ENCODE measurements around the gene RBM20. TPM values are rescaled to one million over a fixed set of nuclear protein-coding genes. Genes with fewer than 3 reads are reported as not detected.

Gene RBM20
- polyA plus RNA-seq, 1 donor from 2014 or later = not detected

GRCh38 chr10:110667620-110668343, 23.6 kb downstream of the RBM20 start:
- H3K36me3 Mint-ChIP-seq = no peaks in the 10 kb centered on the region

GRCh38 chr10:110668443-110668842, 24.3 kb downstream of the RBM20 start:
- Mint-ChIP-seq H3K36me3 (no peaks in the 10 kb centered on the region), H3K9me3 (no peaks in the 10 kb centered on the region), H3K4me3 (no peak overlapping the region), H3K27ac (no peak overlapping the region), H3K27me3 (peaks cover 6% of the 10 kb centered on the region), H3K4me1 (peaks cover 2 to 5% (median 4%) of the 10 kb centered on the region in 3 donors)

More at GRCh38 chr10:110667620-110668343, 23.6 kb downstream of the RBM20 start:
- no peaks in the 10 kb centered on the region for H3K9me3 Mint-ChIP-seq
- peaks cover 6% of the 10 kb centered on the region for H3K27me3 Mint-ChIP-seq
- H3K27ac Mint-ChIP-seq = no peak overlapping the region
- H3K4me1 Mint-ChIP-seq = peaks cover 2 to 4% (median 2%) of the 10 kb centered on the region in 3 donors
- H3K4me3 Mint-ChIP-seq = no peak overlapping the region

GRCh38 chr10:110670335-110670734, 26.2 kb downstream of the RBM20 start:
- H3K4me1 Mint-ChIP-seq = peaks cover 2 to 5% (median 4%) of the 10 kb centered on the region in 3 donors
- H3K9me3 Mint-ChIP-seq = no peaks in the 10 kb centered on the region
- no peak overlapping the region for H3K27ac Mint-ChIP-seq
- H3K4me3 Mint-ChIP-seq = no peak overlapping the region
- H3K36me3 Mint-ChIP-seq = no peaks in the 10 kb centered on the region
- H3K27me3 Mint-ChIP-seq = peaks cover 6% of the 10 kb centered on the region

- Mint-ChIP-seq H3K4me1 (peaks cover 2 to 5% (median 4%) of the 10 kb centered on the region in 3 donors), H3K27me3 (peaks cover 8% of the 10 kb centered on the region), H3K36me3 (no peaks in the 10 kb centered on the region), H3K4me3 (peak overlapping the region; percentile 86 to 95 (median 92)), H3K9me3 (no peaks in the 10 kb centered on the region), H3K27ac (peak overlapping the region; percentile 6 to 83 (median 60))
Observed at GRCh38 chr10:110671788-110672579, 27.8 kb downstream of the RBM20 start.

GRCh38 chr10:110672580-110672919, 28.4 kb downstream of the RBM20 start:
- Mint-ChIP-seq H3K27ac (peak overlapping the region in 2 of 3 donors; percentile 6 to 60), H3K9me3 (no peaks in the 10 kb centered on the region), H3K27me3 (peaks cover 8% of the 10 kb centered on the region), H3K4me3 (peak overlapping the region; percentile 86 to 95 (median 92)), H3K36me3 (no peaks in the 10 kb centered on the region), H3K4me1 (peaks cover 2 to 5% (median 4%) of the 10 kb centered on the region in 3 donors)

- peaks cover 5% of the 10 kb centered on the region for H3K27me3 Mint-ChIP-seq
- peaks cover 4 to 5% (median 4%) of the 10 kb centered on the region in 3 donors for H3K4me1 Mint-ChIP-seq
- no peaks in the 10 kb centered on the region for H3K36me3 Mint-ChIP-seq
- H3K4me3 Mint-ChIP-seq = no peak overlapping the region
- H3K27ac Mint-ChIP-seq = no peak overlapping the region
- H3K9me3 Mint-ChIP-seq = no peaks in the 10 kb centered on the region
Observed at GRCh38 chr10:110676016-110676415, 31.9 kb downstream of the RBM20 start.

- no peaks in the 10 kb centered on the region for H3K36me3 Mint-ChIP-seq
- H3K4me1 Mint-ChIP-seq = peaks cover 0 to 6% (median 0%) of the 10 kb centered on the region in 3 donors
- H3K4me3 Mint-ChIP-seq = no peak overlapping the region
- no peaks in the 10 kb centered on the region for H3K9me3 Mint-ChIP-seq
- H3K27ac Mint-ChIP-seq = no peak overlapping the region
- peaks cover 13% of the 10 kb centered on the region for H3K27me3 Mint-ChIP-seq
Observed at GRCh38 chr10:110679486-110680272, 35.5 kb downstream of the RBM20 start.

GRCh38 chr10:110680273-110681020, 36.3 kb downstream of the RBM20 start:
- no peaks in the 10 kb centered on the region for H3K36me3 Mint-ChIP-seq
- H3K9me3 Mint-ChIP-seq = no peaks in the 10 kb centered on the region
- no peak overlapping the region for H3K4me3 Mint-ChIP-seq
- peaks cover 20% of the 10 kb centered on the region for H3K27me3 Mint-ChIP-seq
- H3K27ac Mint-ChIP-seq = no peak overlapping the region
- H3K4me1 Mint-ChIP-seq = peaks cover 0 to 6% (median under 1%) of the 10 kb centered on the region in 3 donors

GRCh38 chr10:110681023-110681681, 37.0 kb downstream of the RBM20 start:
- H3K4me3 Mint-ChIP-seq = no peak overlapping the region
- peaks cover 0 to 6% (median 1%) of the 10 kb centered on the region in 3 donors for H3K4me1 Mint-ChIP-seq
- peaks cover 20% of the 10 kb centered on the region for H3K27me3 Mint-ChIP-seq
- no peak overlapping the region for H3K27ac Mint-ChIP-seq
- no peaks in the 10 kb centered on the region for H3K9me3 Mint-ChIP-seq
- H3K36me3 Mint-ChIP-seq = no peaks in the 10 kb centered on the region

- H3K9me3 Mint-ChIP-seq = no peaks in the 10 kb centered on the region
- no peak overlapping the region for H3K27ac Mint-ChIP-seq
- H3K27me3 Mint-ChIP-seq = peaks cover 19% of the 10 kb centered on the region
- peaks cover 0 to 6% (median 1%) of the 10 kb centered on the region in 3 donors for H3K4me1 Mint-ChIP-seq
- no peaks in the 10 kb centered on the region for H3K36me3 Mint-ChIP-seq
- H3K4me3 Mint-ChIP-seq = no peak overlapping the region
Observed at GRCh38 chr10:110682348-110682747, 38.2 kb downstream of the RBM20 start.

- Mint-ChIP-seq H3K9me3 (peaks cover 0 to 2% (median 0%) of the 10 kb centered on the region in 3 donors), H3K36me3 (no peaks in the 10 kb centered on the region), H3K4me1 (peaks cover 0 to 6% (median 1%) of the 10 kb centered on the region in 3 donors), H3K27me3 (peaks cover 20% of the 10 kb centered on the region), H3K27ac (no peak overlapping the region), H3K4me3 (no peak overlapping the region)
Observed at GRCh38 chr10:110684800-110685446, 40.8 kb downstream of the RBM20 start.

- peaks cover 19% of the 10 kb centered on the region for H3K27me3 Mint-ChIP-seq
- H3K4me1 Mint-ChIP-seq = peaks cover 0 to 3% (median 1%) of the 10 kb centered on the region in 3 donors
Observed at GRCh38 chr10:110686047-110686446, 41.9 kb downstream of the RBM20 start.

GRCh38 chr10:110686949-110687348, 42.8 kb downstream of the RBM20 start:
- Mint-ChIP-seq H3K4me1 (peaks cover 0 to 1% (median 0%) of the 10 kb centered on the region in 3 donors), H3K36me3 (peaks cover 2% of the 10 kb centered on the region), H3K27ac (no peak overlapping the region), H3K4me3 (no peak overlapping the region), H3K27me3 (peaks cover 17% of the 10 kb centered on the region), H3K9me3 (peaks cover 0 to 4% (median 2%) of the 10 kb centered on the region in 3 donors)

More at GRCh38 chr10:110686047-110686446, 41.9 kb downstream of the RBM20 start:
- Mint-ChIP-seq H3K36me3 (peaks cover 2% of the 10 kb centered on the region), H3K9me3 (peaks cover 0 to 2% (median 0%) of the 10 kb centered on the region in 3 donors), H3K4me3 (no peak overlapping the region), H3K27ac (no peak overlapping the region)

Measured in IgD-negative memory B cell (primary cell).